B cell (primary cell): Measurements from ENCODE around the gene KSR1. TPM values are rescaled to one million over a fixed set of nuclear protein-coding genes. Genes with fewer than 3 reads are reported as not detected.

Source experiments
- ATAC-seq: fragments of 200-7000 bp; cut with Tn5 transposase; one replicate; pipeline ENCODE4 v1.10.0; 2021; ENCODE audit warnings: low read depth, mild to moderate bottlenecking, moderate number of reproducible peaks, moderate library complexity
- CTCF ChIA-PET: fragments of 350-600 bp; sonication (Branson Sonifier 250); formaldehyde crosslinking; loops from one replicate; lab custom pipeline; 2021; ENCODE audit warnings: antibody characterized with exemption, inconsistent platforms; lab: Charles Lee
- POLR2A ChIA-PET: fragments of 350-600 bp; sonication (Branson Sonifier 250); formaldehyde crosslinking; loops from one replicate; lab custom pipeline; 2021; ENCODE audit warnings: antibody characterized with exemption; lab: Charles Lee
- DNase-seq: peaks from one replicate; pipeline ENCODE4 v3.0.0; 2013
- H2AFZ ChIP-seq: 2 replicates; pipeline ENCODE4 v1.6.1; 2012; ENCODE audit warnings: mild to moderate bottlenecking, low read depth, low read length; ENCODE audit not compliant: insufficient read depth, poor library complexity, severe bottlenecking
- H3K27ac ChIP-seq, 2 donors: 1 replicate in 1 of 2; 2 replicates in 1 of 2; pipeline ENCODE4 v1.5.1; 2012 to 2013; ENCODE audit warnings: low read length in 2 of 2, mild to moderate bottlenecking in 2 of 2, moderate library complexity in 1 of 2
- H3K27me3 ChIP-seq, 4 experiments: fragments of 200-600 bp in 1 of 4; sonication (generic) in 1 of 4; replicated peaks in 1 of 4; 1 replicate in 2 of 4; 2 replicates in 2 of 4; pipeline versions ENCODE4 v1.6.1 to v1.7.0; 2013 to 2016; ENCODE audit warnings: low read length in 3 of 4, mild to moderate bottlenecking in 2 of 4, mixed read lengths in 1 of 4, moderate library complexity in 1 of 4; ENCODE audit not compliant: insufficient read depth in 4 of 4, control insufficient read depth in 3 of 4; ENCODE audit errors: control extremely low read depth in 1 of 4
- H3K36me3 ChIP-seq, 2 experiments: replicated peaks in 1 of 2; 1 replicate in 1 of 2; 2 replicates in 1 of 2; pipeline versions ENCODE4 v1.6.1 to v1.7.1; 2013; ENCODE audit warnings: low read length in 1 of 2; ENCODE audit not compliant: insufficient read depth in 2 of 2, control insufficient read depth in 1 of 2; ENCODE audit errors: control extremely low read depth in 1 of 2, extremely low read depth in 1 of 2
- H3K4me1 ChIP-seq, 2 donors: fragments of 200-600 bp in 1 of 2; sonication (generic) in 1 of 2; 1 replicate in 1 of 2; 2 replicates in 1 of 2; pipeline versions ENCODE4 v1.5.1 to v1.6.1; 2013 to 2017; ENCODE audit warnings: low read length in 2 of 2; ENCODE audit not compliant: control insufficient read depth in 2 of 2, insufficient read depth in 2 of 2
- H3K4me2 ChIP-seq: replicated peaks from 2 replicates; pipeline ENCODE3; 2012; ENCODE audit warnings: mild to moderate bottlenecking, low read depth, low read length; ENCODE audit not compliant: poor library complexity, severe bottlenecking
- H3K4me3 ChIP-seq, 5 experiments: fragments of 200-600 bp in 1 of 5; sonication (generic) in 1 of 5; 1 replicate in 3 of 5; 2 replicates in 2 of 5; pipeline versions ENCODE4 v1.5.1 to v1.7.0; 2011 to 2016; ENCODE audit warnings: low read length in 4 of 5, mild to moderate bottlenecking in 4 of 5, low read depth in 2 of 5, control low read depth in 1 of 5, moderate library complexity in 1 of 5; ENCODE audit not compliant: insufficient read depth in 1 of 5; ENCODE audit errors: control extremely low read depth in 1 of 5, extremely low read depth in 1 of 5
- H3K79me2 ChIP-seq: fragments of 200-600 bp; sonication (generic); one replicate; pipeline ENCODE4 v1.6.0; 2016; ENCODE audit warnings: low read length; ENCODE audit not compliant: control insufficient read depth, insufficient read depth
- H3K9ac ChIP-seq: fragments of 200-600 bp; sonication (generic); 2 replicates; pipeline ENCODE4 v1.6.1; 2017; ENCODE audit warnings: mild to moderate bottlenecking, low read length, moderate library complexity
- H3K9me3 ChIP-seq, 3 donors: one replicate each; pipeline versions ENCODE4 v1.6.1 to v1.7.1; 2013; ENCODE audit warnings: low read length in 2 of 3; ENCODE audit not compliant: control insufficient read depth in 2 of 3, insufficient read depth in 1 of 3; ENCODE audit errors: control extremely low read depth in 1 of 3
- H4K20me1 ChIP-seq: 2 replicates; pipeline ENCODE4 v1.6.0; 2012; ENCODE audit warnings: mild to moderate bottlenecking, low read length; ENCODE audit not compliant: insufficient read depth, control insufficient read depth, poor library complexity, severe bottlenecking
- H3K27ac Mint-ChIP-seq: one replicate; pipeline ENCODE4 v1.8.0; 2021; ENCODE audit warnings: mixed read lengths
- H3K27me3 Mint-ChIP-seq: one replicate; pipeline ENCODE4 v1.8.0; 2021; ENCODE audit warnings: mixed read lengths
- H3K4me1 Mint-ChIP-seq: one replicate; pipeline ENCODE4 v1.8.0; 2021; ENCODE audit warnings: mixed read lengths
- H3K4me3 Mint-ChIP-seq: one replicate; pipeline ENCODE4 v1.8.0; 2021; ENCODE audit warnings: mixed read lengths
- H3K9me3 Mint-ChIP-seq: one replicate; pipeline ENCODE4 v1.8.0; 2022; ENCODE audit warnings: mixed read lengths; ENCODE audit not compliant: insufficient read depth
- CTCF ChIP-seq: fragments of 200-600 bp; IDR thresholded peaks from one replicate; pipeline ENCODE4 v1.8.0; 2022; ENCODE audit warnings: antibody characterized with exemption, mild to moderate bottlenecking
- EZH2 ChIP-seq: IDR thresholded peaks from 2 replicates; pipeline ENCODE4 v1.6.1; 2012; ENCODE audit warnings: borderline replicate concordance, low read depth, mild to moderate bottlenecking, moderate library complexity, low read length; ENCODE audit not compliant: insufficient read depth, poor library complexity, severe bottlenecking
- WGBS: methylation state at CpG from one replicate; pipeline ENCODE4 v1.1.5; 2013; ENCODE audit warnings: missing lambda C conversion rate; ENCODE audit not compliant: insufficient coverage; 5-methylcytosine and 5-hydroxymethylcytosine counted together
- intact Hi-C: fragments of 100-400 bp; cut with micrococcal nuclease; formaldehyde crosslinking; loops from one replicate; pipeline ENCODE4 v1.10.0; 2022
- polyA plus RNA-seq: library from polyadenylated mRNA; depleted of rRNA; stranded (reverse); fragments of >200 nt; gene quantifications from 2 replicates; pipeline ENCODE4 v1.2.3, GENCODE V29; 2012
- total RNA-seq, 2 donors: library from RNA; stranded (reverse); fragments of 120-200 nt in 1 of 2; gene quantifications; 1 replicate in 1 of 2; 2 replicates in 1 of 2; pipeline versions ENCODE4 v1.2.3 to v1.2.4, GENCODE V29; 2013 to 2022

Gene KSR1
- total and polyA plus RNA-seq, 2 donors (not counting 1 experiment from before 2014, with no cell fraction given) = 27.5 to 85.6 TPM

- Histone ChIP-seq H3K4me3 (no peak overlapping the region), H2AFZ (no peak overlapping the region), H3K4me2 (no peak overlapping the region), H3K27ac (no peak overlapping the region), H3K4me1 (peaks cover 20 to 29% of the 10 kb centered on the region in 2 donors), H4K20me1 (peaks cover 44% of the 10 kb centered on the region), H3K9me3 (no peaks in the 10 kb centered on the region), H3K36me3 (no peaks in the 10 kb centered on the region), H3K9ac (no peak overlapping the region), H3K27me3 (no peaks in the 10 kb centered on the region), H3K79me2 (peaks cover 65% of the 10 kb centered on the region)
- intact Hi-C loops = no loop called here
- no peak for TF ChIP-seq EZH2
- no peak for TF ChIP-seq CTCF
- CTCF ChIA-PET = interaction anchor here (1.9 kb wide), 1 partner anchor 13 kb away, joined by 5 read pairs; no protein-coding TSS in a partner anchor
- H3K27me3 Mint-ChIP-seq = no peaks in the 10 kb centered on the region
- peaks cover 43% of the 10 kb centered on the region for H3K4me1 Mint-ChIP-seq
- DNase-seq (no peak), ATAC-seq (no peak)
- WGBS = 82% methylated on average over 9 of the region's 10 CpGs
- H3K4me3 Mint-ChIP-seq = no peak overlapping the region
- H3K27ac Mint-ChIP-seq = no peak overlapping the region
- POLR2A ChIA-PET = no interaction called here
- no peaks in the 10 kb centered on the region for H3K9me3 Mint-ChIP-seq
Measured at GRCh38 chr17:27461192-27461859, 5.1 kb downstream of the KSR1 start.

GRCh38 chr17:27462149-27462548, 5.9 kb downstream of the KSR1 start:
- H3K4me3 ChIP-seq = no peak overlapping the region
- intact Hi-C loops = no loop called here
- ChIA-PET CTCF (no interaction called here), POLR2A (no interaction called here)
- peaks cover 70% of the 10 kb centered on the region for H3K79me2 ChIP-seq
- H3K4me3 Mint-ChIP-seq = no peak overlapping the region
- no peaks in the 10 kb centered on the region for H3K27me3 Mint-ChIP-seq
- no peak overlapping the region for H3K27ac Mint-ChIP-seq
- H3K9me3 ChIP-seq = no peaks in the 10 kb centered on the region
- no peak for TF ChIP-seq CTCF
- H2AFZ ChIP-seq = no peak overlapping the region
- H3K4me1 Mint-ChIP-seq = peaks cover 50% of the 10 kb centered on the region
- no peak for DNase-seq
- peaks cover 44% of the 10 kb centered on the region for H4K20me1 ChIP-seq
- H3K27me3 ChIP-seq = no peaks in the 10 kb centered on the region
- 90% methylated on average over 5 of the region's 6 CpGs for WGBS
- H3K9me3 Mint-ChIP-seq = no peaks in the 10 kb centered on the region
- no peak overlapping the region for H3K9ac ChIP-seq
- H3K27ac ChIP-seq = no peak overlapping the region
- no peak overlapping the region for H3K4me2 ChIP-seq
- no peaks in the 10 kb centered on the region for H3K36me3 ChIP-seq
- ATAC-seq = no peak
- peaks cover 23 to 32% of the 10 kb centered on the region in 2 donors for H3K4me1 ChIP-seq
